Measurements from ENCODE around the gene EPN2. TPM values are rescaled to one million over a fixed set of nuclear protein-coding genes. Genes with fewer than 3 reads are reported as not detected.

EPN2 gene
- total RNA-seq, result 23.7 and 31.0 TPM in 2 replicates

DNA sequence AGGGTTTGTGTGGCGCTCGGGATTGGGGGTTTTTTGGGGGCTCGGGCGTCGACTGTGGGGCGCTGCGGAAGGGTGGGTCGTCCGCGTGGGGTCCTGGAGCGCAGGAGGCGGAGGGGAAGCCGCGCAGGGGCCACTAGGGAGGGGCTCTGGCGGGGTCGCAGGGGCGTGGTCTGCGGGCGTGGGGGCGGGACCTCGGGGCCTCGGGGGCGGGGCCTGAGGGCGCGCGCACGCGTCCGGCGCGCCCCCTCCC is at the start of gene EPN2:
Gene EPN2 (plus strand): TSS at position 228 of the 250 bp plus-strand sequence. CDS start 45,754 bp downstream, outside the sequence.

DNA sequence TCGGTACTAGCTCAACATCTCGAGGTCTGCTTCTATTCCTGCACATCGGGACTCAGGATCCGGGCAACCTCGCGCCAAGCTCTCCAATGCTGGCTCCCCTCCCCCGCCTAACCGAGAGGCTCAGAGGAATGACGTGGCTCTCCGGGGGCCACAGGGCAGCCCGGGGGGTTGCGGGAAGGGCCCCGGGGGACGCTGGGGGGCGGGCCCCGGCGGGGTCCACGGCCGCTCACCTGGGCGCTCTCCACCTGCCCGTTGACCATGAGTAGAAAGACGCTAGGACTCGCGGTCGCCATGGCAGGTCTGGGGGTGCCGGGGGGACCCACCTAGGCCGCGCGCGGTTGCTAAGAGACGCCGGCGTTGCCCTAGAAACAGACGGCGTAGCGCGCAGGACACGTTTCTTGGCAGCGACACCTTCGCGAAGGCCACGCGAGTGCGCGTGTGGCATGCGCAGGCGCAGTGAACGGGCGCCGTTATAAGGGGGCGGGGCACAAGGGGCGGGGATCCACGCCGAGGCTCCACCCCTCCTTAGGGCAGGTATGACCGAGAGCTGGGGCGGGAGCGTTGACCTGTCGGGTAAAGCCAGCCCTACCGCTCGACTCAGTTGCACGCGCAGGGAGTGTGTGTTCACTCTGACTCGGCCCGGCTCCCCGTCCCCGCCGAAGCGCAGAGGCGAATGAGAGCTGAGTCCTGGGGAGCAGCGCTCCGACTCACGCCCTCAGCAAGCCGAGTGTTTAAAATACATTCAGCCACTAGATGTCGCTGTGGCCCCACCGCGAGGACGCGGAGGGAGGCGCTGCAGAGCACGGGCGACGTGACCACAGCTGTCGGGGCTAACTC is 125.3 kb downstream of the EPN2 start, which contains the start of gene B9D1:
Gene B9D1 (minus strand): TSS at position 447 of the 837 bp plus-strand sequence. CDS start 154 bp downstream, at position 293.

DNA sequence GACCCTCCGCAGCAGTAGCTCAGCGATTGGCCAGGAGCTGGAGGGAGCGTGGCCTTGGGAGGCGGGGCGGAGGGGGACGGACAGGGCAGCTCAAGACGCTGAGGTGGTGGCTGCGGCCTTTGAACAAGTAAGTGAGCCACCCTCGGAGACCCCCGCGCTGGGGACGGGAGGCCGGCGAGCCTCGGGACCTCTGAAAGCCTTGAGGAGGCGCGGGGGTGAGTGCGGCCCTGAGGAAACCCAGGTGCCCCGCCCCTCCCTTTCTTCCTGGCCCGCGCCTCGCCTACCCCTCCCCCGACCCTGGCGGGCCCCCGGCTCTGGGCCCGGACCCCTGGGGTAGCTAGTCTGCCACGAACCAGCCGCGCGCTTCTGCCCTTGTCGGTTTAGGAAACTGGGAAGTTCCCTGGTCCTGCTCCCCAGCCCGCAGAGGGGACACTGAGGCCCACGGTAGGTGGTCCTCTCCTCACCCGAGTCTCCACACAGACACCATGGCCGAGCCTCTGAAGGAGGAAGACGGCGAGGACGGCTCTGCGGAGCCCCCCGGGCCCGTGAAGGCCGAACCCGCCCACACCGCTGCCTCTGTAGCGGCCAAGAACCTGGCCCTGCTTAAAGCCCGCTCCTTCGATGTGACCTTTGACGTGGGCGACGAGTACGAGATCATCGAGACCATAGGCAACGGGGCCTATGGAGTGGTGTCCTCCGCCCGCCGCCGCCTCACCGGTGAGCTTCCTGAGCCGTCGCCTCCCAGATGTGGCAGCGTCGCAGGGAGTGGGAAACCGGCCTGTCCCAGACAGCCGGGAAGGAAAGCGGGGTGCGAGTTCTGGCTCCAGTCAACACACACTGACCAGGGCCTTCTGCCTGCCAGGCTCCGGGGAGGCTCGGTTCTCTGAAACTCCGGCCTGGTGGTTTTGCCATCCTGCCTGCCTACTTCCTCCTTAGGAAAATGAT is 141.5 kb downstream of the EPN2 start, which contains the start of gene MAPK7:
Gene MAPK7 (plus strand): TSS at position 83 of the 945 bp plus-strand sequence. CDS start 403 bp downstream, at position 486.

Other genes starting within 250 kb of the EPN2 start
- gene FAM83G, start 232.6 kb upstream of the EPN2 start, total RNA-seq, result 7.1 and 8.2 TPM in 2 replicates
- gene GRAP, start 190.4 kb upstream of the EPN2 start, total RNA-seq, result 19.0 and 41.6 TPM in 2 replicates
- gene GRAPL, start 109.8 kb upstream of the EPN2 start, total RNA-seq, result 7.0 and 8.4 TPM in 2 replicates
- gene B9D1, start 125.4 kb downstream of the EPN2 start, total RNA-seq, result 24.5 and 32.5 TPM in 2 replicates
- 10.1 and 13.8 TPM in 2 replicates for gene MAPK7, start 141.1 kb downstream of the EPN2 start, total RNA-seq
- gene MFAP4, start 149.8 kb downstream of the EPN2 start, total RNA-seq, result under 0.01 and 0.30 TPM in 2 replicates
- gene RNF112, start 173.9 kb downstream of the EPN2 start, total RNA-seq, result not detected in 2 replicates